Neural progenitor cell (in vitro differentiated cells): ENCODE data around the gene BTBD9.

ENCODE experiments used
- EZH2 ChIP-seq: fragments of 200-600 bp; sonication (generic); IDR thresholded peaks from 2 replicates; pipeline ENCODE4 v1.6.1; 2017; ENCODE audit warnings: antibody characterized with exemption, mild to moderate bottlenecking, moderate library complexity
- EZH2phosphoT487 ChIP-seq: fragments of 200-600 bp; sonication (generic); IDR thresholded peaks from 2 replicates; pipeline ENCODE4 v1.6.1; 2017; ENCODE audit warnings: antibody characterized with exemption
- TF ChIP-seq, protein P1 (sequence below): fragments of 200-600 bp; sonication (generic); IDR thresholded peaks from 2 replicates; pipeline ENCODE4 v1.5.1; 2017; ENCODE audit warnings: antibody characterized with exemption, mild to moderate bottlenecking

DNA sequence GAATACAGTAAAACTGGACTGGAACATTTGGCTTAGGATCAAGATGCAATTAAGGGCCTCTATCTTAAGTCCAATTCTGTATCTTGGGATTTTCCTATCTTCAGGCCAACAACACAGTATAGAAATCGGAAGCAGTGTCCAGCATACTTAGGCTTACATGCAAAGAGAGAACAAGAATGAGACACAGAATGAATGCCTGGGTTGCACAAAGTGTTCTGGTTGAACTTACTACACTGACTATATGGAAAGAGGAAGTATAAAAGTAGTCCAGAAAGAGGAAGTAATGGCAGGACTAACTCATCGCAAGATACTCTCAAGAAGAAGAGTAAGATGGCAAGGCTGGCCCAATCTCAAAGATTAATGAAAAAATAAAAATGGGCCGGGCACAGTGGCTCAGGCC is 87.6 kb downstream of the BTBD9 start:
- TF ChIP-seq, protein P1, sequence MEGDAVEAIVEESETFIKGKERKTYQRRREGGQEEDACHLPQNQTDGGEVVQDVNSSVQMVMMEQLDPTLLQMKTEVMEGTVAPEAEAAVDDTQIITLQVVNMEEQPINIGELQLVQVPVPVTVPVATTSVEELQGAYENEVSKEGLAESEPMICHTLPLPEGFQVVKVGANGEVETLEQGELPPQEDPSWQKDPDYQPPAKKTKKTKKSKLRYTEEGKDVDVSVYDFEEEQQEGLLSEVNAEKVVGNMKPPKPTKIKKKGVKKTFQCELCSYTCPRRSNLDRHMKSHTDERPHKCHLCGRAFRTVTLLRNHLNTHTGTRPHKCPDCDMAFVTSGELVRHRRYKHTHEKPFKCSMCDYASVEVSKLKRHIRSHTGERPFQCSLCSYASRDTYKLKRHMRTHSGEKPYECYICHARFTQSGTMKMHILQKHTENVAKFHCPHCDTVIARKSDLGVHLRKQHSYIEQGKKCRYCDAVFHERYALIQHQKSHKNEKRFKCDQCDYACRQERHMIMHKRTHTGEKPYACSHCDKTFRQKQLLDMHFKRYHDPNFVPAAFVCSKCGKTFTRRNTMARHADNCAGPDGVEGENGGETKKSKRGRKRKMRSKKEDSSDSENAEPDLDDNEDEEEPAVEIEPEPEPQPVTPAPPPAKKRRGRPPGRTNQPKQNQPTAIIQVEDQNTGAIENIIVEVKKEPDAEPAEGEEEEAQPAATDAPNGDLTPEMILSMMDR: no peak
- TF ChIP-seq EZH2 (no peak), EZH2phosphoT487 (no peak)
